Measurements from ENCODE around the gene RFX7.

The RFX7 gene

GRCh38 chr15:56040081-56041035 is 203.3 kb downstream of the RFX7 start:
- DNase-seq (ENCODE audit: low spot score) = no peak
- in situ Hi-C loops (cut with MboI; ENCODE audit: low sequenced_read_pairs, unreplicated experiment) = no loop called here
- TF ChIP-seq CTCF (IDR thresholded peaks at IDR 0.05; ENCODE audit: borderline replicate concordance, control extremely low read depth, extremely low read depth, insufficient read depth, missing control alignments) = no peak

GRCh38 chr15:56038707-56039106 is 205.0 kb downstream of the RFX7 start:
- no peak for TF ChIP-seq CTCF (IDR thresholded peaks at IDR 0.05; ENCODE audit: borderline replicate concordance, control extremely low read depth, extremely low read depth, insufficient read depth, missing control alignments)
- DNase-seq (ENCODE audit: low spot score) = no peak
- in situ Hi-C loops (cut with MboI; ENCODE audit: low sequenced_read_pairs, unreplicated experiment) = no loop called here

- no peak for TF ChIP-seq CTCF (IDR thresholded peaks at IDR 0.05; ENCODE audit: borderline replicate concordance, control extremely low read depth, extremely low read depth, insufficient read depth, missing control alignments)
- DNase-seq (ENCODE audit: low spot score) = no peak
- in situ Hi-C loops (cut with MboI; ENCODE audit: low sequenced_read_pairs, unreplicated experiment) = no loop called here
Measured at GRCh38 chr15:56038015-56038414, 205.7 kb downstream of the RFX7 start.
